ENCODE measurements around the gene PLCH2.

PLCH2 gene

DNA sequence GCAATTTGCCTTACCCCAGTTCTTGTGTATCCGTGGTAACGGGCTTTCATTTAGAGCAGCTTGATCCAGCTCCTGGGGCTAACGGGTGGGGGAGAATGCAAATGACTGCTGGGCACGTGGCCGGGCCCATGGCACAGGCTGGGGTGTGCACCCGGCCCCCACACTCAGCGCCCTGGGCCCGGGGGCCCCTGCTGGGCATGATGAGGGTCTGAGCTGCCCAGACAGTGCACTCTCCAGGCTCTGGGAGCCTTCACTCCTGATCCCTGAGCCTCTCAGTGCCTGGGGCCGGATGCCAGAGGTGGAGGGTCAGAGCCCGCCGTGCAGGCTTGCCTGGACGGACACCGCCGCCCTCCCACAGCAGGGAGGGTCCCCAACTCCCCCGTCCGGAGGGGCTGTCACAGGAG, 43.6 kb upstream of the PLCH2 start:
- Histone ChIP-seq H3K27me3 (ENCODE audit: control insufficient read depth in 5 of 5, insufficient read depth in 4 of 5, low read length in 5 of 5) (peaks cover 35 to 55% (median 48%) of the 10 kb centered on the region in 5 donors), H3K4me1 (ENCODE audit: control insufficient read depth in 5 of 5, insufficient read depth in 5 of 5, low read length in 5 of 5) (no peaks in the 10 kb centered on the region), H3K27ac (ENCODE audit: low read depth, low read length) (no peak overlapping the region), H3K36me3 (ENCODE audit: control insufficient read depth in 5 of 5, insufficient read depth in 5 of 5, low read length in 5 of 5) (no peaks in the 10 kb centered on the region), H3K9ac (ENCODE audit: low read length in 5 of 5) (no peak overlapping the region), H3K9me3 (ENCODE audit: control insufficient read depth in 5 of 5, low read length in 5 of 5) (peaks cover 0 to 11% (median 8%) of the 10 kb centered on the region in 5 donors), H3K4me3 (ENCODE audit: low read depth in 1 of 5, low read length in 5 of 5) (no peak overlapping the region)

- no peak overlapping the region for H3K9ac ChIP-seq (ENCODE audit: low read length in 5 of 5)
- H3K36me3 ChIP-seq (ENCODE audit: control insufficient read depth in 5 of 5, insufficient read depth in 5 of 5, low read length in 5 of 5), result no peaks in the 10 kb centered on the region
- no peak overlapping the region for H3K27ac ChIP-seq (ENCODE audit: low read depth, low read length)
- H3K9me3 ChIP-seq (ENCODE audit: control insufficient read depth in 5 of 5, low read length in 5 of 5), result peaks cover 0 to 11% (median 8%) of the 10 kb centered on the region in 5 donors
- H3K4me1 ChIP-seq (ENCODE audit: control insufficient read depth in 5 of 5, insufficient read depth in 5 of 5, low read length in 5 of 5), result no peaks in the 10 kb centered on the region
- no peak overlapping the region for H3K4me3 ChIP-seq (ENCODE audit: low read depth in 1 of 5, low read length in 5 of 5)
- H3K27me3 ChIP-seq (ENCODE audit: control insufficient read depth in 5 of 5, insufficient read depth in 4 of 5, low read length in 5 of 5), result peaks cover 28 to 53% (median 53%) of the 10 kb centered on the region in 5 donors
These were observed 42.9 kb upstream of the PLCH2 start for GRCh38 chr1:2433196-2433595.

DNA sequence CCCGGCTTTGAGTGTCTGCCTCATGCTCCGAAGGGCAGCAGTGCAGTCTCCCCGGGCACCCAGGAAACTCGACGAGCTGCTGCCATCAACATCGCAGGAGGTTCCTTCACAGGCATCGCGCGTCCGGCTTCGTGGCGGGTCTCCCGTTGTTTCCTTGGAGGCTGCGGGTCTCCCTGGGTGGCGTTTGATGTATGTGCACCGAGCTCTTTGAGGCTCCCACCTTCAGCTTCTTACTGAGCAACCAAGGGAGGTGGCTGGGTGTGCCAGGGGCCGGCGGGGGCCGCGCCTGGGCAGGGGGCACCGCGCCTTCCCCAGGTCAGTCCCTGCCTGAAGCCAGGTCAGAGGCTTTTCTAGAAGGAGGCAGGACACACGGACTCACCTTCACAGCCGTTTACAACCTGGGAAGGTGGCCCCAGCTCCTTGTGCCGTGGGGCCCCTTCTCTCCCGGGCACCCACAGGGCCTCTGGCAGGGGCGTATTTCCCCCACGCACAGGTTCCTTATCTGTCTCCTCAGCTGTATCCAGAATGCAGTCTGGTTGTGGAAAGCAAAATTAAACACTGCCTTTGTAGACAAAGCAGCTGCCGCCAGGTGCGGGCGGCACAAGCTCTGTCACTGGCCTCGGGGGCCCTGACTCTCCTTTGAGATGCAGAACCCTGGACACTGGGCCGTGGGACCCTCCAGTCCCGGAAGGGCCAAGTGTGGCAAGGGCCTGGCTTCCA, 42.0 kb upstream of the PLCH2 start:
- Histone ChIP-seq H3K27me3 (ENCODE audit: control insufficient read depth in 5 of 5, insufficient read depth in 4 of 5, low read length in 5 of 5) (peaks cover 23 to 60% (median 48%) of the 10 kb centered on the region in 5 donors), H3K27ac (ENCODE audit: low read depth, low read length) (no peak overlapping the region), H3K4me1 (ENCODE audit: control insufficient read depth in 5 of 5, insufficient read depth in 5 of 5, low read length in 5 of 5) (no peaks in the 10 kb centered on the region), H3K9me3 (ENCODE audit: control insufficient read depth in 5 of 5, low read length in 5 of 5) (peaks cover 0 to 11% (median 8%) of the 10 kb centered on the region in 5 donors), H3K36me3 (ENCODE audit: control insufficient read depth in 5 of 5, insufficient read depth in 5 of 5, low read length in 5 of 5) (no peaks in the 10 kb centered on the region), H3K9ac (ENCODE audit: low read length in 5 of 5) (no peak overlapping the region), H3K4me3 (ENCODE audit: low read depth in 1 of 5, low read length in 5 of 5) (no peak overlapping the region)

DNA sequence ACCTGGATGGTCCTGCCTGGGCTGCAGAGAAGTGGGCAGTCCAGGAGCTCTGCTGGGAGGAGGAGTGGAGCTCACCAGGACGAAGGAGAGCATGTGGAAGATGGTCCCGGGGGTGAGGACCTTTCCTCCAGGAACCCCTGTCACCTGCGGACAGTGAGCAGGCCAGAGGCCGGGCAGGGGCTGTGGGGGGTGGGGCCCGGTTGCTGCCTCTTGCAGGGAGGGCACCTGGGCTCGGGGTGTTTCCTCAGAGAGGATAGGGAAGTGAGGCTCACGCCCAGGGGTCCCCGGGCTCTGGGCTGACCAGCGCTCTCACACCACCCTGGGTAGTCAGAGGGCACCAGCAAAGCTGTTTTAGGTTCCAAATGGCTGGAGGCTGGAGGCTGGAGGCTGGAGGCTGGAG, 41.0 kb upstream of the PLCH2 start:
- no peak overlapping the region for H3K9ac ChIP-seq (ENCODE audit: low read length in 5 of 5)
- no peaks in the 10 kb centered on the region for H3K36me3 ChIP-seq (ENCODE audit: control insufficient read depth in 5 of 5, insufficient read depth in 5 of 5, low read length in 5 of 5)
- H3K9me3 ChIP-seq (ENCODE audit: control insufficient read depth in 5 of 5, low read length in 5 of 5), result peaks cover 0 to 3% (median under 1%) of the 10 kb centered on the region in 5 donors
- no peak overlapping the region for H3K4me3 ChIP-seq (ENCODE audit: low read depth in 1 of 5, low read length in 5 of 5)
- H3K27me3 ChIP-seq (ENCODE audit: control insufficient read depth in 5 of 5, insufficient read depth in 4 of 5, low read length in 5 of 5), result peaks cover 23 to 57% (median 51%) of the 10 kb centered on the region in 5 donors
- H3K4me1 ChIP-seq (ENCODE audit: control insufficient read depth in 5 of 5, insufficient read depth in 5 of 5, low read length in 5 of 5), result no peaks in the 10 kb centered on the region
- no peak overlapping the region for H3K27ac ChIP-seq (ENCODE audit: low read depth, low read length)

DNA sequence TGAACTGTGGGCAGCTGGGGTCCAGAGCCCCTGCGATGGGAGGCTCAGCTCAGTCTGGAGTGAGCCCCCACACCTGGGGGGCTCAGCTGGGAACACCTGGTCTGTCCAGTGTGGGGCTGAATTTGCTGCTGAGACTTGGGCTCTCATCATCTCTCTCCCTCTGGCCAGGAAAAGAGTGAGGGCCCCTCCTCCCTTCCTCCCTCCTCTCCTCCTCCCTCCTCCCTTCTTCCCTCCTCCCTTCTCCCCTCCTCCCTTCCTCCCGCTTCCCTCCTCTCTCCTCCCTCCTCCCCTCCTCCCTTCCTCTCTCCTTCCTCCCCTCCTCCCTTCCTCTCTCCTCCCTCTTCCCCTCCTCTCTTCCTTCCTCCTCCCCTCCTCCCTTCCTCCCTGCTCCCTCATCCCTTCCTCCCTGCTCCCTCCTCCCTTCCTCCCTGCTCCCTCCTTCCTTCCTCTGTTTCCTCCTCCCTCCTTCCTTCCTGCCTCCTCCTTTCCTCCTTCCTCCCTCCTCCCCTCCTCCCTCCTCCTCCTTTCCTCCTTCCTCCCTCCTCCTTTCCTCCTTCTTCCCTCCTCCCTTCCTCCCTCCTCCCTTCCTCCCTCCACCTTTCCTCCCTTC, 40.2 kb upstream of the PLCH2 start:
- no peaks in the 10 kb centered on the region for H3K9me3 ChIP-seq (ENCODE audit: control insufficient read depth in 5 of 5, low read length in 5 of 5)
- H3K4me3 ChIP-seq (ENCODE audit: low read depth in 1 of 5, low read length in 5 of 5), result no peak overlapping the region
- no peaks in the 10 kb centered on the region for H3K4me1 ChIP-seq (ENCODE audit: control insufficient read depth in 5 of 5, insufficient read depth in 5 of 5, low read length in 5 of 5)
- no peak overlapping the region for H3K27ac ChIP-seq (ENCODE audit: low read depth, low read length)
- H3K27me3 ChIP-seq (ENCODE audit: control insufficient read depth in 5 of 5, insufficient read depth in 4 of 5, low read length in 5 of 5), result peaks cover 23 to 55% (median 48%) of the 10 kb centered on the region in 5 donors
- H3K9ac ChIP-seq (ENCODE audit: low read length in 5 of 5), result no peak overlapping the region
- H3K36me3 ChIP-seq (ENCODE audit: control insufficient read depth in 5 of 5, insufficient read depth in 5 of 5, low read length in 5 of 5), result no peaks in the 10 kb centered on the region

DNA sequence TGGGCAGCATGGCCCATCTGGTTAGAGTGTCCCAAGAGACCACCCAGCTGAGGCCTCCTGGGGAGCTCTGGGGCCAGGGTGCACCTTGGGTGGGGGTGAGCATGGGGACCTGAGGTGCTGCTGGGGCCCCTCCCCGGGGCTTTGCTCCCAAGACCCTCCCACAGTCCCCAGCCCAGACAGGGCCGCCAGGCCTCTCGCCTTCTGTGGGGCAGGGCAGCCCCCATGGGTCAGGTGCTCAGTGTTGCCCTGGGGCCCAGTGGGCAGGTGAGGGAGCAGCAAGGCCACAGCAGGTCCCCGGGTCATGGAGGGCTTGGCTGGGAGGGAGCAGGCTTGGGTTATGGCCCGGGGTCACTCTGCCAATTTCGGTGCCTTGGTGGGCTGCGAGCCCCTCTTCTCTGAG, 39.2 kb upstream of the PLCH2 start:
- Histone ChIP-seq H3K9me3 (ENCODE audit: control insufficient read depth in 5 of 5, low read length in 5 of 5) (no peaks in the 10 kb centered on the region), H3K27me3 (ENCODE audit: control insufficient read depth in 5 of 5, insufficient read depth in 4 of 5, low read length in 5 of 5) (peaks cover 23 to 50% (median 48%) of the 10 kb centered on the region in 5 donors), H3K36me3 (ENCODE audit: control insufficient read depth in 5 of 5, insufficient read depth in 5 of 5, low read length in 5 of 5) (no peaks in the 10 kb centered on the region), H3K9ac (ENCODE audit: low read length in 5 of 5) (no peak overlapping the region), H3K4me1 (ENCODE audit: control insufficient read depth in 5 of 5, insufficient read depth in 5 of 5, low read length in 5 of 5) (no peaks in the 10 kb centered on the region), H3K27ac (ENCODE audit: low read depth, low read length) (no peak overlapping the region), H3K4me3 (ENCODE audit: low read depth in 1 of 5, low read length in 5 of 5) (no peak overlapping the region)

GRCh38 chr1:2437617-2438016, 38.5 kb upstream of the PLCH2 start:
- H3K4me1 ChIP-seq (ENCODE audit: control insufficient read depth in 5 of 5, insufficient read depth in 5 of 5, low read length in 5 of 5), result no peaks in the 10 kb centered on the region
- H3K27ac ChIP-seq (ENCODE audit: low read depth, low read length), result no peak overlapping the region
- H3K27me3 ChIP-seq (ENCODE audit: control insufficient read depth in 5 of 5, insufficient read depth in 4 of 5, low read length in 5 of 5), result peaks cover 20 to 50% (median 48%) of the 10 kb centered on the region in 5 donors
- H3K9me3 ChIP-seq (ENCODE audit: control insufficient read depth in 5 of 5, low read length in 5 of 5), result no peaks in the 10 kb centered on the region
- no peaks in the 10 kb centered on the region for H3K36me3 ChIP-seq (ENCODE audit: control insufficient read depth in 5 of 5, insufficient read depth in 5 of 5, low read length in 5 of 5)
- no peak overlapping the region for H3K9ac ChIP-seq (ENCODE audit: low read length in 5 of 5)
- H3K4me3 ChIP-seq (ENCODE audit: low read depth in 1 of 5, low read length in 5 of 5), result no peak overlapping the region

- Histone ChIP-seq H3K4me1 (ENCODE audit: control insufficient read depth in 5 of 5, insufficient read depth in 5 of 5, low read length in 5 of 5) (no peaks in the 10 kb centered on the region), H3K36me3 (ENCODE audit: control insufficient read depth in 5 of 5, insufficient read depth in 5 of 5, low read length in 5 of 5) (no peaks in the 10 kb centered on the region), H3K27ac (ENCODE audit: low read depth, low read length) (no peak overlapping the region), H3K9me3 (ENCODE audit: control insufficient read depth in 5 of 5, low read length in 5 of 5) (no peaks in the 10 kb centered on the region), H3K9ac (ENCODE audit: low read length in 5 of 5) (no peak overlapping the region), H3K4me3 (ENCODE audit: low read depth in 1 of 5, low read length in 5 of 5) (no peak overlapping the region), H3K27me3 (ENCODE audit: control insufficient read depth in 5 of 5, insufficient read depth in 4 of 5, low read length in 5 of 5) (peaks cover 20 to 50% (median 48%) of the 10 kb centered on the region in 5 donors)
These were observed 38.1 kb upstream of the PLCH2 start for GRCh38 chr1:2438038-2438437.

GRCh38 chr1:2438641-2439040, 37.4 kb upstream of the PLCH2 start:
- Histone ChIP-seq H3K36me3 (ENCODE audit: control insufficient read depth in 5 of 5, insufficient read depth in 5 of 5, low read length in 5 of 5) (no peaks in the 10 kb centered on the region), H3K9me3 (ENCODE audit: control insufficient read depth in 5 of 5, low read length in 5 of 5) (no peaks in the 10 kb centered on the region), H3K9ac (ENCODE audit: low read length in 5 of 5) (no peak overlapping the region), H3K4me1 (ENCODE audit: control insufficient read depth in 5 of 5, insufficient read depth in 5 of 5, low read length in 5 of 5) (no peaks in the 10 kb centered on the region), H3K27me3 (ENCODE audit: control insufficient read depth in 5 of 5, insufficient read depth in 4 of 5, low read length in 5 of 5) (peaks cover 22 to 47% (median 46%) of the 10 kb centered on the region in 5 donors), H3K27ac (ENCODE audit: low read depth, low read length) (no peak overlapping the region), H3K4me3 (ENCODE audit: low read depth in 1 of 5, low read length in 5 of 5) (no peak overlapping the region)

GRCh38 chr1:2439369-2439768, 36.7 kb upstream of the PLCH2 start:
- no peaks in the 10 kb centered on the region for H3K36me3 ChIP-seq (ENCODE audit: control insufficient read depth in 5 of 5, insufficient read depth in 5 of 5, low read length in 5 of 5)
- H3K9me3 ChIP-seq (ENCODE audit: control insufficient read depth in 5 of 5, low read length in 5 of 5), result no peaks in the 10 kb centered on the region
- no peak overlapping the region for H3K4me3 ChIP-seq (ENCODE audit: low read depth in 1 of 5, low read length in 5 of 5)
- H3K27ac ChIP-seq (ENCODE audit: low read depth, low read length), result no peak overlapping the region
- peaks cover 18 to 46% (median 43%) of the 10 kb centered on the region in 5 donors for H3K27me3 ChIP-seq (ENCODE audit: control insufficient read depth in 5 of 5, insufficient read depth in 4 of 5, low read length in 5 of 5)
- no peak overlapping the region for H3K9ac ChIP-seq (ENCODE audit: low read length in 5 of 5)
- H3K4me1 ChIP-seq (ENCODE audit: control insufficient read depth in 5 of 5, insufficient read depth in 5 of 5, low read length in 5 of 5), result no peaks in the 10 kb centered on the region

Measured in subcutaneous abdominal adipose tissue (tissue), 5 donors.